HL-60 (cell line): ENCODE results near the gene MAPK9.

Experiments used
- DNase-seq, 2 experiments: peaks; one replicate each; pipeline ENCODE4 v3.0.0-alpha.2; 2010 to 2020; ENCODE audit warnings: low read depth in 1 of 2, low spot score in 1 of 2
- H3K27ac ChIP-seq: fragments of 250-450 bp; sonication (Bioruptor Pico); replicated peaks from 2 replicates; pipeline ENCODE4 v1.5.1; 2020; ENCODE audit warnings: mild to moderate bottlenecking, moderate library complexity
- H3K27me3 ChIP-seq: fragments of 250-450 bp; sonication (Bioruptor Pico); 2 replicates; pipeline ENCODE4 v1.5.1; 2021; ENCODE audit warnings: mild to moderate bottlenecking, moderate library complexity; ENCODE audit not compliant: insufficient read depth, poor library complexity, severe bottlenecking
- H3K4me3 ChIP-seq: replicated peaks from 2 replicates; pipeline ENCODE4 v1.5.1; 2011; ENCODE audit warnings: mild to moderate bottlenecking, control low read depth, low read length; ENCODE audit not compliant: insufficient read depth
- CTCF ChIP-seq: IDR thresholded peaks from one replicate; pipeline ENCODE4 v1.5.1; 2011; ENCODE audit warnings: low read length, control low read depth, inconsistent platforms; ENCODE audit not compliant: insufficient read depth
- GABPA ChIP-seq: IDR thresholded peaks from 2 replicates; pipeline ENCODE4 v1.6.1; 2012; ENCODE audit warnings: low read depth
- POLR2AphosphoS5 ChIP-seq: IDR thresholded peaks from 2 replicates; pipeline ENCODE4 v1.6.1; 2012; ENCODE audit warnings: low read depth
- REST ChIP-seq: IDR thresholded peaks from 2 replicates; pipeline ENCODE4 v1.6.1; 2012; ENCODE audit warnings: low read depth; ENCODE audit not compliant: insufficient replicate concordance
- SPI1 ChIP-seq: IDR thresholded peaks from 2 replicates; pipeline ENCODE4 v1.6.1; 2012; ENCODE audit warnings: low read depth, mild to moderate bottlenecking, borderline replicate concordance

MAPK9 gene

GRCh38 chr5:180311216-180311615 lies 19.3 kb upstream of the MAPK9 start:
- Histone ChIP-seq H3K27me3 (no peaks in the 10 kb centered on the region), H3K4me3 (no peak overlapping the region), H3K27ac (no peak overlapping the region)
- DNase-seq: no peak
- no peak for TF ChIP-seq CTCF
- no peak for TF ChIP-seq GABPA
- TF ChIP-seq REST: no peak
- no peak for TF ChIP-seq POLR2AphosphoS5
- no peak for TF ChIP-seq SPI1

GRCh38 chr5:180306796-180307195 lies 14.9 kb upstream of the MAPK9 start:
- H3K27me3 ChIP-seq: no peaks in the 10 kb centered on the region
- no peak overlapping the region for H3K4me3 ChIP-seq
- TF ChIP-seq SPI1 (no peak), CTCF (no peak), GABPA (no peak), POLR2AphosphoS5 (no peak), REST (no peak)
- no peak overlapping the region for H3K27ac ChIP-seq
- no peak for DNase-seq

- TF ChIP-seq GABPA (no peak), SPI1 (no peak), REST (no peak), CTCF (no peak), POLR2AphosphoS5 (no peak)
- no peak for DNase-seq
- H3K27ac ChIP-seq: no peak overlapping the region
- peaks cover under 1% of the 10 kb centered on the region for H3K27me3 ChIP-seq
- no peak overlapping the region for H3K4me3 ChIP-seq
Measured at GRCh38 chr5:180305481-180305880, 13.6 kb upstream of the MAPK9 start.
